Endothelial cell of umbilical vein (primary cell): ENCODE data around the gene ZNF791.

Experiments used
- CTCF ChIP-seq, 2 donors: IDR thresholded peaks; 1 replicate in 1 of 2; 2 replicates in 1 of 2; pipeline ENCODE4 v1.5.1; 2011; ENCODE audit warnings: low read length in 2 of 2, mild to moderate bottlenecking in 2 of 2, moderate library complexity in 2 of 2, control low read depth in 1 of 2, inconsistent platforms in 1 of 2, low read depth in 1 of 2; ENCODE audit not compliant: insufficient read depth in 1 of 2; ENCODE audit errors: extremely low read depth in 1 of 2
- POLR2A ChIP-seq: IDR thresholded peaks from 2 replicates; pipeline ENCODE4 v1.6.1; 2012; ENCODE audit warnings: low read depth, mild to moderate bottlenecking, control low read depth, low read length
- POLR2AphosphoS5 ChIP-seq: IDR thresholded peaks from 2 replicates; pipeline ENCODE4 v1.6.1; 2012; ENCODE audit warnings: low read depth, mild to moderate bottlenecking, control low read depth, low read length, moderate library complexity; ENCODE audit not compliant: insufficient read depth

- TF ChIP-seq CTCF (IDR thresholded peaks at IDR 0.05; ENCODE audit: extremely low read depth in 1 of 2, insufficient read depth in 1 of 2, low read depth in 1 of 2, low read length in 2 of 2): no peak
- no peak for TF ChIP-seq POLR2AphosphoS5
- TF ChIP-seq POLR2A: no peak
Observed at GRCh38 chr19:12668346-12668745, 57.6 kb downstream of the ZNF791 start.
